Stomach smooth muscle (tissue), 2 donors: Measurements from ENCODE around the gene IBA57.

Experiments
- H3K27ac ChIP-seq: one replicate; pipeline ENCODE4 v1.7.0; 2013; ENCODE audit warnings: mild to moderate bottlenecking, low read length, inconsistent platforms
- H3K27me3 ChIP-seq, 2 donors: one replicate each; pipeline ENCODE4 v1.7.0; 2013; ENCODE audit warnings: low read length in 2 of 2; ENCODE audit not compliant: insufficient read depth in 2 of 2, control insufficient read depth in 1 of 2
- H3K36me3 ChIP-seq, 2 donors: one replicate each; pipeline ENCODE4 v1.7.0; 2013; ENCODE audit warnings: low read length in 2 of 2; ENCODE audit not compliant: control insufficient read depth in 2 of 2, insufficient read depth in 2 of 2
- H3K4me1 ChIP-seq: one replicate; pipeline ENCODE4 v1.7.0; 2013; ENCODE audit warnings: low read length; ENCODE audit not compliant: control insufficient read depth, insufficient read depth
- H3K4me3 ChIP-seq, 2 donors: one replicate each; pipeline ENCODE4 v1.7.0; 2013; ENCODE audit warnings: low read length in 2 of 2
- H3K9ac ChIP-seq, 2 donors: one replicate each; pipeline ENCODE4 v1.7.0; 2013; ENCODE audit warnings: low read length in 2 of 2, mild to moderate bottlenecking in 1 of 2
- H3K9me3 ChIP-seq, 2 donors: one replicate each; pipeline ENCODE4 v1.7.0; 2013; ENCODE audit warnings: low read length in 2 of 2; ENCODE audit not compliant: control insufficient read depth in 2 of 2
- donor health status: healthy.
- donor health status: Pancreatic carcinoma.

The IBA57 gene

DNA sequence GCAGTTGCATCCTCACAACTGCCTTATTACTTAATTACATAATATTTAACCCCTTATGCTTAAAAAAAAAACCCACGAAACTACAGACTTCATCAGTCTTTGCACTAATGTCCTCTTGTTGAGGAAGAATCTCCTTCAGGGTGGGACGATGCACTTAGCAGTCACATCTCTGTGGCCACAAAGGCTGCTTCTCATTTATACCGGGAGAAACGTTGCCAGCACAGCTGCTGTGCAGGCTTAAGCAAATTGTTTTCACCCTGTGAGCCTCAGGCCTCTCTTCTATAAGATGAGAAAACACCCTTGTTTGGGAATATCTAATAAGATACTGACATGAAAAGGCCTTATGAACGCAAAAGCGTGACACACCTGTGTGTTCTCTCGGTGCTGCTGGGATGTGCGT lies 39.4 kb downstream of the IBA57 start:
- Histone ChIP-seq H3K4me1 (no peaks in the 10 kb centered on the region), H3K27me3 (peaks cover 0 to 5% of the 10 kb centered on the region in 2 donors), H3K9ac (no peak overlapping the region), H3K4me3 (no peak overlapping the region), H3K27ac (no peak overlapping the region), H3K9me3 (no peaks in the 10 kb centered on the region), H3K36me3 (no peaks in the 10 kb centered on the region)

DNA sequence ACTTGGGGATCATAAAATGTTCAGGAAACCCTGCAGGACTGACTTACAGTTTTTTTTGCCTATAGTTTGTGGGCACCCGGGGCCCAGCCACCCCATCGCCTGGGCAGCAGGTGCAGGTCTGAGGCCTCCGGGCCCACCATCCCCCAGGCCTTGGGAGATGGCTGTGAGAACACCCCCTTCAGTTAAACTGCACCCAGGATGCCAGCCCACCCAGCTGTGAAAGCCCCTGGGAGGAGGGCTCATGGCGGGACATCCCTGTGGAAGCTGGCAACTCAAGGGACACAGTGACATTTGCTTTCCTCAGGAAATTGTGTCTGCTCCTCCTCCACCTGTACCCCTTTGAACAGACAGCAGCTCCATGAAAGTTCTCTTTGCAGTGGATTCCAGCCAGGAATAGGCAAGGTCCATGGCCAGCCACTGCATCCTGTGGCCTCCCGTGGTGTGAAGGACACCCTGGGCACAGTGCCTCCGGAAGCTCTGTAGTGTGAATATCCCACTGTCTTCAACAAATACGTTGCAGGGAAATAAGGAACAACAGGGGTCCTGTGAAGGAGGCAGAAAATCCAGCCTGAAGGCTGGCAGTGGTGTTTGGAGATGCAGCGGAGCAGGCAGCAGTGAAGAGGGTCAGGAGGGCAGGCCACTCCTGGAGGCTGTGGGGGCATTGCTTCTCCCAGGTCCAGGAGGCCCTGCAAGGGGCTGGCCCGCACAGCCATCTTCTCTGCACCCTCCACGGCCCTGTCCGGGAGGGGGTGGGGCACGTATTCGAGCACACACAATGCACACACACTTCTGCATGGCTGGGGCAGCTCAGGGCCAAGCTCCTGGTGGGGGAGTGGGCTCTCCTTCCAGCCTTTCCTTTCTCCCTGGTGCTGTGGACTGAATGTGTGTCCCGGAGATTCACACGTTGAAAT lies 40.2 kb downstream of the IBA57 start:
- Histone ChIP-seq H3K36me3 (no peaks in the 10 kb centered on the region), H3K9ac (no peak overlapping the region), H3K27me3 (peaks cover 0 to 7% of the 10 kb centered on the region in 2 donors), H3K27ac (no peak overlapping the region), H3K4me3 (no peak overlapping the region), H3K9me3 (no peaks in the 10 kb centered on the region), H3K4me1 (no peaks in the 10 kb centered on the region)

DNA sequence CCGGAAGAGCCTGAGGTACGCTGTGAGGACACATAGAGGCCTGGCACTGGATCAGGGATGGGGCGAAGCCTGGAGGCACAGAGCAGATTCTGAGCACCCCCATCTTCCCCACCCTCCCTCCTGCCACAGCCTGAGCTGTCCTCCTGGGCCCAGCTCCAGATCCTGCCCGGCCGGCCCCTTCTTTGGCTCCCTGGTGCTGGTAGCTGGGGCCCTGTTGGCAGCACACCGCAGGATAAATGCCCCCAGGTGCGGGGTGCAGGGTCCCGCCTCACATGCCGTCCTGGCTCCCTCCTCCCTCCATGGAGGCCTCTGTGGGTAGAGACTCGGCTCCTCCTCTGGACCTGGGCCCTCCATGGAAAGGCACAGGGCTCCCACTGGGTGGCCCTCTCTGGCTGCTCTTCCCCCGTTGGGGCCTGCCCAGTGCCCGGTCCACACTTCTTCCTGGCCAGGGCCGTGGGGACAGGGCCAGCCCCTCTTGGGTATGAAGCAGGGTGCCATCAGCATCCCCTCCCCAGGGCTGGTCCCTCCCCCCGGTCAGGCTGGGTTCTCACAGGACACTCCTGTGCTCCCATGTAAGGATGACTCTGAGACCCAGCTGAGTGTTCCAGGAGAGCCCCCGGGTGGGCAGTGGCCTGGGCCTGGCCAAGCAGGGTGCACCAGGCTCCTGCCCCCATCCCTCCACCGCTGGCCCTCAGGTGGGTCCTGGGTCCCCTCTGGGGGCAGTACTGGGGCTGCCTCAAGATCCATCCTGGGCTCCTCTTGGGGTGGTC lies 41.2 kb downstream of the IBA57 start:
- no peak overlapping the region for H3K4me3 ChIP-seq

DNA sequence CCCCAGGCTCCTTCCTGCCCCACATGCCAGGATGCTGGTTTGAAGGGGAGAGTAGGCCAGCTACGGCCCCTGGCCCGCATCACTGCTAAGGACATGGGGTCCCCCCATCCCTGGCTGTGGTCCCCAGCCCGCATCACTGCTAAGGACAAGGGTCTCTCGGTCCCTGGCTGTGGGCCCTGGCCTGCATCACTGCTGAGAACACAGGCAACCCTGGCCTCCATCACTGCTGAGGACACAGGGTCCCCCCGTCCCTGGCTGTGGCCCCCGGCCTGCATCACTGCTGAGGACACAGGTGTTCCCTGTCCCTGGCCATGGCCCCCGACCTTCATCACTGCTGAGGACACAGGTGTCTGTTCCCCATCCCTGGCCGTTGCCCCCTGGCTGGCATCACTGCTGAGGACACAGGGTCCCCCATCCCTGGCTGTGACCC lies 41.8 kb downstream of the IBA57 start:
- H3K9ac ChIP-seq, result no peak overlapping the region
- H3K4me1 ChIP-seq, result peaks cover 1% of the 10 kb centered on the region
- no peaks in the 10 kb centered on the region for H3K9me3 ChIP-seq
- no peak overlapping the region for H3K4me3 ChIP-seq
- H3K27me3 ChIP-seq, result peaks cover 1 to 7% of the 10 kb centered on the region in 2 donors
- H3K27ac ChIP-seq, result no peak overlapping the region
- no peaks in the 10 kb centered on the region for H3K36me3 ChIP-seq

More for the DNA sequence above, 41.2 kb downstream of the IBA57 start:
- H3K4me1 ChIP-seq, result no peaks in the 10 kb centered on the region
- peaks cover 0 to 7% of the 10 kb centered on the region in 2 donors for H3K27me3 ChIP-seq
- no peak overlapping the region for H3K9ac ChIP-seq
- H3K36me3 ChIP-seq, result no peaks in the 10 kb centered on the region
- H3K27ac ChIP-seq, result no peak overlapping the region
- no peaks in the 10 kb centered on the region for H3K9me3 ChIP-seq

DNA sequence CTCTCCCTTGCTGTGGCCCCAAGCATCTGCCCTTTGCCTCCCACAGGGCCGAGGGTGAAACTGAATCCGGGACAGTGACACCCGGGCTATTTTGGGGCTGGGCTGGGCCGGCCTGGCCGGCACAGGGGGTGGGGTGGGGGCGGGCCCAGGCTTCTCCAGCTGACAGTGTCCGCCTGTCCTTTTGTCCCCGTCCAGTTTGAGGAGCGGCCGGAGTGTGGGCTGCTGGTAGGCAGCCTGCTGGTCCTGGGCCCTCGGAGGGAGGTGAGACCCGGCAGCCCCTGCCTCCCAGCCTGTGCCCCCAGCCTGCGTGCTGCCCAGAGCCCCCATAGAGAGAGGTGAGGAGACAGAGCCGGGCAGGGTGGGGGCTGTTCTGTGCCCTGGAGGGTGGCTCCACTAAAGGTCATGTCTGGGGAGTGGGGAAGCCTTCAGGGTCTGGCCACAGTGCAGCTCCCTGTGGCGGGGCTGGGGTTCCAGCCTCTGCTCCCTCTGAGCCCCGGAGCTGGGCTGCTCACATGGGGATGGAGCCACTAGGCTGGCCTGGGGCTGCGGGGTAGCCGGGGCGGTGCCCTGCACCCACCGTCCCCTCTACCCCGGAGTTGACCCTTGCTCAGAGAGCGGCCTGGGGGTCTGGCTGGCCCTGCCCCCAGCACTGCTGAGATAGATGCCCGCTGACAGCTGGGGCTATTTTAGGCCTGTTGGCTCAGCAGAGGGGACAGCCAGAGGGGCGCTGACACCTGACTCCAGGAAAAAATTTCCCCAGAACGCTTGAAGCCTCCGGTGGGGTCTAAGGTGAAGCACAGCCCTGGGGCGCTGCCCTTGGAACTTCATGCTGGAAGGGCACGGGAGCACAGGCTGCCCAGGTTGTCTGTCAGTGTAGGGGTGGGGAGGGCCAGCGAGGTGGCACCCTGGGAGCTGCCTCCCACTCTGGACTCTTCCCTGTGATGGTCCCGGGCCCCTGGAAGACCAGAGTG lies 42.5 kb downstream of the IBA57 start, which contains the start of gene OBSCN:
Gene OBSCN (plus strand): TSS at position 194 of the 971 bp plus-strand sequence. CDS start 3,740 bp downstream, outside the sequence.
- H3K9me3 ChIP-seq, result no peaks in the 10 kb centered on the region
- peaks cover 7% of the 10 kb centered on the region for H3K4me1 ChIP-seq
- no peak within 1 kb of the TSS for H3K4me3 ChIP-seq
- H3K9ac ChIP-seq, result no peak within 1 kb of the TSS
- H3K27me3 ChIP-seq, result peaks cover 5 to 9% of the 10 kb centered on the region in 2 donors
- no peak within 1 kb of the TSS for H3K27ac ChIP-seq
- H3K36me3 ChIP-seq, result no peaks in the 10 kb centered on the region

DNA sequence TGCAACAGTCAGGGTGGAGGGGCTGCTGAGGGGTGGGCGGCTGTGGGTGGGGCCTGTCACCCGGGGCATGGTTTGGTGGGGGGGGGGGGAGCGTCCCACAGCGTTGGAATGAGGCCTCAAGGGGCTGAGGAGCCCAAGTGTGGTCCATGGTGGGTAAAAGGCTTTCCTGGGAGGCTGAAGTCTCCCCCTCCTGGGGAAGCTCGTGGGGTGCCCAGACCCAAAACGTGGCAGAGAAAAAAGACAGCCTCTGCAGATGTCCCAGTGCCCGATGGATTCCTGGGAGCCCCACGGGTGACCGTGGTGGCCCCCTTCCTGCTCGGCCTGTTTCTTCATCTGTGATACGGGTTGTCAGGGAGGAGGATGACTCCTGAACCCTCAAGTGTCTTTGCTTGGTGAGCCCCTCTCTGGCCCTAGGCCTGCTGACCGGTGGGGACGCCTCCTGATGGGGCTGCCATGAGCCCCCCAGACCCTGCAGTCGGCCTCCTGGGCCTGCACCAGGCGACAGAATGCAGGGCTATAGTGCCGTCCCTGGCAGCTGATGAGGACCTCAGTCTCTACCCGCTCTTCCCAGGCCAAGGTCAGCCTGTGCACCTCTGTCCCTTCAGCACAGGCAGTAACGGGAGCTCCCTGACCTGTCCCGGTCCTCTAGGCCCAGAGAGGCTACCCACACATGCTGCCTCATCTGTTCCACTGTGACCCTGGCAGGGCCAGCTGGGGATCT lies 43.4 kb downstream of the IBA57 start:
- Histone ChIP-seq H3K27me3 (peaks cover 7 to 9% of the 10 kb centered on the region in 2 donors), H3K4me3 (no peak overlapping the region), H3K9ac (no peak overlapping the region), H3K27ac (no peak overlapping the region), H3K9me3 (no peaks in the 10 kb centered on the region), H3K4me1 (peaks cover 12% of the 10 kb centered on the region), H3K36me3 (no peaks in the 10 kb centered on the region)

DNA sequence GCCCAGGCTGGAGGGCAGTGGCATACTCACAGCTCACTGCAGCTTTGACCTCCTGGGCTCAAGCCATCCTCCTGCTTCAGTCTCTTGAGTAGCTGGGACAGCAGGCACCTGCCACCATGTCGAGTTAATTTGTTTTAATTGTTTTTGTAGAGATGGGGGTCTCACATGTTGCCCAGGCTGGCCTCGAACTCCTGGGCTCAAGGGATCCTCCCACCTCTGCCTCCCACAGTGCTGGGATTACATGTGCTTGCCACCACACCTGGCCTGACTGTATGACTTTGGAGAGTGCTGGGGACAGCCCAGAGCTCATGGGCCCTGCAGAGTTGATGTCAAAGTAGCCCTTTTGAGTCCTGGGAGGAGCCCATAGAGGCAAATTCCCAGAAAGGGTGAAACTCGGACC lies 44.1 kb downstream of the IBA57 start:
- Histone ChIP-seq H3K4me3 (no peak overlapping the region), H3K27ac (no peak overlapping the region), H3K9ac (no peak overlapping the region), H3K4me1 (peaks cover 12% of the 10 kb centered on the region), H3K36me3 (no peaks in the 10 kb centered on the region), H3K9me3 (no peaks in the 10 kb centered on the region), H3K27me3 (peaks cover 9 to 13% of the 10 kb centered on the region in 2 donors)

DNA sequence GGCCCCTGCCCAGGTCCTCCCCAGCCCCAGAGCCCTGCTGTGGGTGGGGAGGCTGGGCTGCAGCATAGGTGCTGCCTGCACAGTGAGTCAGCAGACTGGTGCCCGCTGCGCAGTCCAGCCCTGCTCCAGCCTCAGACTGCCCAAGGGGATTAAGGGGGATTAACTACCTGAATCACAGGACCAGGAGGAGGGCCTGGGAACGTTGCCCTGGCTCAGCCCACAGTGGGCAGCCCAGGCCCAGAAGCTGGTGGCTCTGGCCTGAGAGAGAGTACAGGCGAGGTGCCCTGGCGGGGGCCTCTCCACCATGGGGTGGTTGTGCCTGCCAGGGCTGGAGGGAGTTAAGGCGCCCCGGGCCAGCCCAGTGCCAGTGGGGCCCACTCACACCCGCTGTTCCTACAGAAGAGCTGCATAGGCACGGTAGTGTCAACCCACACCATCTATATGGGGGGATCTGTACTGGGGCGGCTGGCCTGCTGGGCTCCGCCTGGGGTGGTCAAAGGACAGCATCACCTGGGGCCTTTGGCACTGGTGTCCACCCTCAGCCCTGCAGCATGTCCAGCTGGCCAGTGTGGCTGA lies 44.6 kb downstream of the IBA57 start:
- H3K27me3 ChIP-seq, result peaks cover 9 to 13% of the 10 kb centered on the region in 2 donors
- no peak overlapping the region for H3K4me3 ChIP-seq
- H3K9me3 ChIP-seq, result no peaks in the 10 kb centered on the region
- H3K27ac ChIP-seq, result no peak overlapping the region
- H3K36me3 ChIP-seq, result no peaks in the 10 kb centered on the region
- H3K4me1 ChIP-seq, result peaks cover 12% of the 10 kb centered on the region
- no peak overlapping the region for H3K9ac ChIP-seq

DNA sequence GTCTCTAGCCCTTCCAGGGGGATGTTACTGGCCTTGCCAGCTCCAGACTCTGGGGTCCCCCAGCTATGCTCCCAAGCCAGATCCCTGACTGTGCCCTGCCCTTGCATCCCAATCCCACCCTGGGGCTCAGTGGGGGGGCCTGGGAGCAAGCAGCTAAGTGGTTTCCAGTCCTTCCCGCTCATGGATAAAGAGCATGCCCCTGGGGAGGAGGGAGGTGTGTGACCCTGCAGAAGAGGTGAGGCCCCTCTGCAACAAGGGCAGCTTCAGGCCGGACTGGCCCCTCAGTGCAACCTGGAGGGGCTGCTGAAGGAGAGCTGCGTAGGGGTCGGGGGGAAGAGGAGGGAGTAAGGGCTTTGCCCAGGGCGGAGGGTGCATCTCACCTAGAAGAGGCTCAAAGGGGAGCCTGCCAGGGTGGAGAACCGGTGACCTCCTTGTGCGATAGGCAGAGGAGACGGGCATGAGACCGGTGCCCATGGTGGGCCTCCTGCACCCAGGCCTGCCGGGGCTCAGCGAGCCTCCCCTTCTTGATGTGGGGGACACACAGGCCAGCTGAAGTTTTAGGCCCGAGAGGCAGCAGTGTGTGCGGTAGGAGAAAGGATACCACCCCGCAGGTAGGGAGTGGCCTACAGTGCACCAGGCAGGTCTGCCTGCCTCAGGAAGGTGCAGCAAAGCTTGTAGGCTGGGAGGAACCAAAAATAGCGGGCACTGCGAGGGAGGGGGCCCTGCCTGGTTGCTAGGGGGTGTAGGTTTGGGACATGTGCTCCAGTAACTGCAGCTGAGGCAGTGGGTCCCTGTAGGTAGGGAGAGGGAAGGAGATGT lies 45.3 kb downstream of the IBA57 start:
- Histone ChIP-seq H3K4me1 (peaks cover 12% of the 10 kb centered on the region), H3K4me3 (no peak overlapping the region), H3K27ac (no peak overlapping the region), H3K27me3 (peaks cover 9 to 13% of the 10 kb centered on the region in 2 donors), H3K36me3 (no peaks in the 10 kb centered on the region), H3K9me3 (no peaks in the 10 kb centered on the region), H3K9ac (no peak overlapping the region)
